MCF 10A (cell line): Measurements from ENCODE around the gene KCNJ10. TPM values are rescaled to one million over a fixed set of nuclear protein-coding genes. Genes with fewer than 3 reads are reported as not detected.
A peak's percentile ranks its signal among the peaks of the same experiment; 100 is the strongest.

ENCODE experiments used
- BruUV-seq: library from RNA; stranded (reverse); fragments of 400-500 nt; replicated peaks from 2 replicates; lab custom pipeline; 2021; lab: Mats Ljungman, UMichigan
- CTCF ChIA-PET: fragments of 300-600 bp; sonication (Branson Sonifier 250); formaldehyde crosslinking; extraction: SDS; loops from one replicate; lab custom pipeline; 2021; ENCODE audit warnings: antibody characterized with exemption, inconsistent platforms; lab: Yijun Ruan, JAX
- POLR2A ChIA-PET: fragments of 300-600, 350-650 bp; sonication (Branson Sonifier 250); formaldehyde crosslinking; extraction: SDS; loops from one replicate; lab custom pipeline; 2020; ENCODE audit warnings: antibody characterized with exemption, inconsistent platforms; lab: Yijun Ruan, JAX
- DNase-seq: peaks from one replicate; pipeline ENCODE4 v3.0.0-alpha.2; 2018; ENCODE audit not compliant: unreplicated experiment
- H3K27ac Mint-ChIP-seq: one replicate; pipeline ENCODE4 v1.8.0; 2022; ENCODE audit warnings: mild to moderate bottlenecking, low read depth, mixed read lengths; ENCODE audit not compliant: unreplicated experiment
- H3K27me3 Mint-ChIP-seq: one replicate; pipeline ENCODE4 v1.8.0; 2022; ENCODE audit warnings: mixed read lengths; ENCODE audit not compliant: insufficient read depth, unreplicated experiment
- H3K36me3 Mint-ChIP-seq: one replicate; pipeline ENCODE4 v1.8.0; 2022; ENCODE audit warnings: mild to moderate bottlenecking, moderate library complexity, mixed read lengths; ENCODE audit not compliant: insufficient read depth, unreplicated experiment
- H3K4me1 Mint-ChIP-seq: one replicate; pipeline ENCODE4 v1.8.0; 2022; ENCODE audit warnings: mixed read lengths; ENCODE audit not compliant: insufficient read depth, unreplicated experiment
- H3K4me3 Mint-ChIP-seq: one replicate; pipeline ENCODE4 v1.8.0; 2022; ENCODE audit warnings: mild to moderate bottlenecking, moderate library complexity, mixed read lengths; ENCODE audit not compliant: unreplicated experiment
- H3K9me3 Mint-ChIP-seq: one replicate; pipeline ENCODE4 v1.8.0; 2022; ENCODE audit warnings: mixed read lengths; ENCODE audit not compliant: unreplicated experiment
- CTCF ChIP-seq: fragments of 200-600 bp; IDR thresholded peaks from one replicate; pipeline ENCODE4 v1.8.0; 2022; ENCODE audit warnings: antibody characterized with exemption, mild to moderate bottlenecking; ENCODE audit not compliant: unreplicated experiment
- intact Hi-C: fragments of 100-400 bp; cut with micrococcal nuclease; formaldehyde crosslinking; loops from 2 replicates; pipeline ENCODE4 v1.14.1; 2022
- total RNA-seq: library from RNA; stranded (reverse); gene quantifications from 2 replicates; pipeline ENCODE4 v1.2.3, GENCODE V29; 2022

KCNJ10 gene
- total RNA-seq, 1 experiment from 2014 or later: not detected

GRCh38 chr1:160097151-160097910 is 27.4 kb upstream of the KCNJ10 start:
- BruUV-seq: TSS peak; percentile 17
- ChIA-PET POLR2A (interaction anchor here (0.6 to 6.3 kb wide), 33 partner anchors 10 to 1129 kb away, joined by 3 to 70 read pairs (median 5); partner anchors contain the start of genes DCAF8, F11R, NIT1 and PEA15), CTCF (interaction anchor here (0.6 to 37.7 kb wide), 25 partner anchors 8 to 857 kb away, joined by 3 to 1546 read pairs (median 5); partner anchors contain the start of genes KCNJ10 and KCNJ9)
- Mint-ChIP-seq H3K4me3 (peak overlapping the region; percentile 81), H3K27me3 (no peaks in the 10 kb centered on the region), H3K27ac (peak overlapping the region; percentile 91), H3K36me3 (peaks cover 11% of the 10 kb centered on the region), H3K4me1 (peaks cover 36% of the 10 kb centered on the region), H3K9me3 (no peaks in the 10 kb centered on the region)
- intact Hi-C loops: loop anchor here (5.0 kb wide), 1 partner anchor 510 kb away; no protein-coding TSS in a partner anchor
- TF ChIP-seq CTCF: no peak
- DNase-seq: no peak

DNA sequence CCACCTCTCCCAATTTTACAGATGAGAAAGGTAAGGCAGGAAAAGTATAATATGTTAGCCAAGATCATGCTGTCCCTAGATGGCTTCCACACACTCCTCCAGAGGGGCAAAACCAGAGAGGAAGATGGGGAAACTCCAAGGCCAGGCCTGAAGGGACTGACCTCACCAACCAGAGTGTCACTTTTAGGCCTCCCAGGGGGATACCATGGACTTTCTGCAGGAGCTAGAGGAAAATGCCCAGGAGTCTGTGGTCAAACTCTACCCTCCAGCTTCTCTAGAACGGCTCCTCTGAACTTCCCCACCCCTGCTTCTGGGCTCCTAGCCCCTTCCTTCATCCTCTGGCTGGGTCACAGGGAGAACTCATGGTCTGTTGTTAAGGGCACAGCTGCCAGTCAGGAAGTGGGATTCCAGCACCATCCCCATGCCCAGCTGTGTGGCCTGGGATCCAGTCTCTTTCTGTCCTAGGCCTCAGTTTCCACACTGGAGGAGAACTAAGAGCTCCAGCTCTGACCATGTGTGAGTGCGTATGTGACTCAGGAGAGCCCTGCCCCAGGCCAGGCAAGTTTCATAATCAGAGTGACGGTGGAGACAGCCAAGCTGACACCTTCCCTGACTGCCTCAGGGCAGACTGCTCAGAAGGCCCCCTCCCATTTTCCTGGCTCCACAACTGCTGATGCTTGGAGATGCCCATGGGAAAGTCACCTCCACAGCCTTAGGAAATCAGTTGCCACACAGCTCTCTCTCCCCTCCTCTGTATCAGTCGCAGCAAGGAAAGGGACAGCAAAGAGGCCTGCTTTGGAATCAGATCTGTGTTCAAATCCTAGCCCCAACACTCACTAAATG is 26.5 kb upstream of the KCNJ10 start:
- no TSS peak for BruUV-seq
- ChIA-PET CTCF (interaction anchor here (0.6 to 37.7 kb wide), 24 partner anchors 9 to 935 kb away, joined by 3 to 1546 read pairs (median 4); partner anchors contain the start of genes KCNJ10 and KCNJ9), POLR2A (interaction anchor here (0.5 to 6.3 kb wide), 25 partner anchors 9 to 925 kb away, joined by 3 to 70 read pairs (median 6); partner anchors contain the start of genes DCAF8, F11R, PEA15 and PEX19)
- H3K36me3 Mint-ChIP-seq: peaks cover 11% of the 10 kb centered on the region
- H3K9me3 Mint-ChIP-seq: no peaks in the 10 kb centered on the region
- DNase-seq: peak; percentile 94
- H3K27me3 Mint-ChIP-seq: no peaks in the 10 kb centered on the region
- TF ChIP-seq CTCF: no peak
- intact Hi-C loops: loop anchor here (5.0 kb wide), 1 partner anchor 511 kb away; no protein-coding TSS in a partner anchor
- H3K4me3 Mint-ChIP-seq: peak overlapping the region; percentile 81
- H3K4me1 Mint-ChIP-seq: peaks cover 36% of the 10 kb centered on the region
- H3K27ac Mint-ChIP-seq: peak overlapping the region; percentile 91

GRCh38 chr1:160095382-160096105 is 25.6 kb upstream of the KCNJ10 start:
- no peak overlapping the region for H3K4me3 Mint-ChIP-seq
- no peak for DNase-seq
- intact Hi-C loops: loop anchor here (5.0 kb wide), 1 partner anchor 512 kb away; no protein-coding TSS in a partner anchor
- TF ChIP-seq CTCF: no peak
- no peaks in the 10 kb centered on the region for H3K27me3 Mint-ChIP-seq
- H3K9me3 Mint-ChIP-seq: no peaks in the 10 kb centered on the region
- peaks cover 15% of the 10 kb centered on the region for H3K36me3 Mint-ChIP-seq
- no TSS peak for BruUV-seq
- ChIA-PET CTCF (interaction anchor here (0.6 to 37.7 kb wide), 19 partner anchors 10 to 934 kb away, joined by 3 to 1546 read pairs (median 5); partner anchors contain the start of genes KCNJ10 and KCNJ9), POLR2A (interaction anchor here (0.6 to 6.3 kb wide), 12 partner anchors 8 to 249 kb away, joined by 3 to 70 read pairs (median 20); partner anchors contain the start of genes DCAF8, PEA15, PEX19 and PIGM)
- H3K27ac Mint-ChIP-seq: no peak overlapping the region
- H3K4me1 Mint-ChIP-seq: peaks cover 29% of the 10 kb centered on the region
